ENCODE data around the gene ENC1. TPM values are rescaled to one million over a fixed set of nuclear protein-coding genes. Genes with fewer than 3 reads are reported as not detected.
A peak's percentile ranks its signal among the peaks of the same experiment; 100 is the strongest.

ENC1 gene
- polyA plus RNA-seq, 1 of the 3 experiments (the other 2 are of a cell fraction): 20.3 TPM

- TF ChIP-seq NFIC (IDR thresholded peaks at IDR 0.05; ENCODE audit: borderline replicate concordance): peak; percentile 89
- TF ChIP-seq TCF12 (IDR thresholded peaks at IDR 0.05): peak; percentile 63
- no peak for TF ChIP-seq EZH2phosphoT487 (IDR thresholded peaks at IDR 0.05; ENCODE audit: borderline replicate concordance, low read depth)
- no peak for TF ChIP-seq RFX5 (IDR thresholded peaks at IDR 0.05; ENCODE audit: low read length)
- TF ChIP-seq, protein P1, sequence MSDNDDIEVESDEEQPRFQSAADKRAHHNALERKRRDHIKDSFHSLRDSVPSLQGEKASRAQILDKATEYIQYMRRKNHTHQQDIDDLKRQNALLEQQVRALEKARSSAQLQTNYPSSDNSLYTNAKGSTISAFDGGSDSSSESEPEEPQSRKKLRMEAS (IDR thresholded peaks at IDR 0.05; ENCODE audit: low read depth): peak; percentile 67
- no peak for TF ChIP-seq RAD21 (IDR thresholded peaks at IDR 0.05; ENCODE audit: low read length)
- TF ChIP-seq, protein P2, sequence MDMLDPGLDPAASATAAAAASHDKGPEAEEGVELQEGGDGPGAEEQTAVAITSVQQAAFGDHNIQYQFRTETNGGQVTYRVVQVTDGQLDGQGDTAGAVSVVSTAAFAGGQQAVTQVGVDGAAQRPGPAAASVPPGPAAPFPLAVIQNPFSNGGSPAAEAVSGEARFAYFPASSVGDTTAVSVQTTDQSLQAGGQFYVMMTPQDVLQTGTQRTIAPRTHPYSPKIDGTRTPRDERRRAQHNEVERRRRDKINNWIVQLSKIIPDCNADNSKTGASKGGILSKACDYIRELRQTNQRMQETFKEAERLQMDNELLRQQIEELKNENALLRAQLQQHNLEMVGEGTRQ (IDR thresholded peaks at IDR 0.05; ENCODE audit: borderline replicate concordance, low read depth, low read length): no peak
- no peak for TF ChIP-seq IRF3 (IDR thresholded peaks at IDR 0.05; ENCODE audit: low read depth, low read length)
- TF ChIP-seq REST (IDR thresholded peaks at IDR 0.05; ENCODE audit: low read depth, low read length): no peak
- TF ChIP-seq EP300 (IDR thresholded peaks at IDR 0.05; ENCODE audit: borderline replicate concordance in 1 of 2, low read depth in 1 of 2, low read length in 1 of 2): peak in 1 of 2 experiments; percentile 61; a peak in 1 of 4 replicates
- no peak for TF ChIP-seq FOXM1 (IDR thresholded peaks at IDR 0.05; ENCODE audit: low read depth)
- TF ChIP-seq NRF1 (IDR thresholded peaks at IDR 0.05; ENCODE audit: low read depth, low read length): no peak
- no peak for TF ChIP-seq SMC3 (IDR thresholded peaks at IDR 0.05; ENCODE audit: low read depth, low read length)
- no peak for TF ChIP-seq USF1 (IDR thresholded peaks at IDR 0.05; ENCODE audit: borderline replicate concordance, low read depth)
These were observed 10.0 kb downstream of the ENC1 start (continued) for GRCh38 chr5:74630453-74631066.
